HL-60 (cell line): Measurements from ENCODE around the gene TMPRSS9.
"Not testable (repeated sequence)": the region's sequence is repeated elsewhere in the genome, so short reads cannot be mapped to it uniquely, and the experiment has no call there.

Experiments used
- DNase-seq, 2 experiments: peaks; one replicate each; pipeline ENCODE4 v3.0.0-alpha.2; 2010 to 2020; ENCODE audit warnings: low read depth in 1 of 2, low spot score in 1 of 2
- H3K27ac ChIP-seq: fragments of 250-450 bp; sonication (Bioruptor Pico); replicated peaks from 2 replicates; pipeline ENCODE4 v1.5.1; 2020; ENCODE audit warnings: mild to moderate bottlenecking, moderate library complexity
- H3K27me3 ChIP-seq: fragments of 250-450 bp; sonication (Bioruptor Pico); 2 replicates; pipeline ENCODE4 v1.5.1; 2021; ENCODE audit warnings: mild to moderate bottlenecking, moderate library complexity; ENCODE audit not compliant: insufficient read depth, poor library complexity, severe bottlenecking
- H3K4me3 ChIP-seq: replicated peaks from 2 replicates; pipeline ENCODE4 v1.5.1; 2011; ENCODE audit warnings: mild to moderate bottlenecking, control low read depth, low read length; ENCODE audit not compliant: insufficient read depth
- GABPA ChIP-seq: IDR thresholded peaks from 2 replicates; pipeline ENCODE4 v1.6.1; 2012; ENCODE audit warnings: low read depth
- POLR2AphosphoS5 ChIP-seq: IDR thresholded peaks from 2 replicates; pipeline ENCODE4 v1.6.1; 2012; ENCODE audit warnings: low read depth
- SPI1 ChIP-seq: IDR thresholded peaks from 2 replicates; pipeline ENCODE4 v1.6.1; 2012; ENCODE audit warnings: low read depth, mild to moderate bottlenecking, borderline replicate concordance
- TF ChIP-seq, protein P1 (sequence below): IDR thresholded peaks from 2 replicates; pipeline ENCODE4 v1.6.1; 2012; ENCODE audit warnings: low read depth; ENCODE audit not compliant: insufficient replicate concordance
- TF ChIP-seq, protein P2 (sequence below): IDR thresholded peaks from one replicate; pipeline ENCODE4 v1.5.1; 2011; ENCODE audit warnings: low read length, control low read depth, inconsistent platforms; ENCODE audit not compliant: insufficient read depth

TMPRSS9 gene

GRCh38 chr19:2416321-2417097 lies 56.4 kb downstream of the TMPRSS9 start:
- H3K27me3 ChIP-seq = no peaks in the 10 kb centered on the region
- H3K27ac ChIP-seq = no peak overlapping the region; the same call in 1 of the 2 replicates
- TF ChIP-seq SPI1 = peak; percentile 78
- peak; percentile 64 for TF ChIP-seq POLR2AphosphoS5
- TF ChIP-seq, protein P1, sequence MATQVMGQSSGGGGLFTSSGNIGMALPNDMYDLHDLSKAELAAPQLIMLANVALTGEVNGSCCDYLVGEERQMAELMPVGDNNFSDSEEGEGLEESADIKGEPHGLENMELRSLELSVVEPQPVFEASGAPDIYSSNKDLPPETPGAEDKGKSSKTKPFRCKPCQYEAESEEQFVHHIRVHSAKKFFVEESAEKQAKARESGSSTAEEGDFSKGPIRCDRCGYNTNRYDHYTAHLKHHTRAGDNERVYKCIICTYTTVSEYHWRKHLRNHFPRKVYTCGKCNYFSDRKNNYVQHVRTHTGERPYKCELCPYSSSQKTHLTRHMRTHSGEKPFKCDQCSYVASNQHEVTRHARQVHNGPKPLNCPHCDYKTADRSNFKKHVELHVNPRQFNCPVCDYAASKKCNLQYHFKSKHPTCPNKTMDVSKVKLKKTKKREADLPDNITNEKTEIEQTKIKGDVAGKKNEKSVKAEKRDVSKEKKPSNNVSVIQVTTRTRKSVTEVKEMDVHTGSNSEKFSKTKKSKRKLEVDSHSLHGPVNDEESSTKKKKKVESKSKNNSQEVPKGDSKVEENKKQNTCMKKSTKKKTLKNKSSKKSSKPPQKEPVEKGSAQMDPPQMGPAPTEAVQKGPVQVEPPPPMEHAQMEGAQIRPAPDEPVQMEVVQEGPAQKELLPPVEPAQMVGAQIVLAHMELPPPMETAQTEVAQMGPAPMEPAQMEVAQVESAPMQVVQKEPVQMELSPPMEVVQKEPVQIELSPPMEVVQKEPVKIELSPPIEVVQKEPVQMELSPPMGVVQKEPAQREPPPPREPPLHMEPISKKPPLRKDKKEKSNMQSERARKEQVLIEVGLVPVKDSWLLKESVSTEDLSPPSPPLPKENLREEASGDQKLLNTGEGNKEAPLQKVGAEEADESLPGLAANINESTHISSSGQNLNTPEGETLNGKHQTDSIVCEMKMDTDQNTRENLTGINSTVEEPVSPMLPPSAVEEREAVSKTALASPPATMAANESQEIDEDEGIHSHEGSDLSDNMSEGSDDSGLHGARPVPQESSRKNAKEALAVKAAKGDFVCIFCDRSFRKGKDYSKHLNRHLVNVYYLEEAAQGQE = no peak
- no peak for TF ChIP-seq GABPA
- TF ChIP-seq, protein P2, sequence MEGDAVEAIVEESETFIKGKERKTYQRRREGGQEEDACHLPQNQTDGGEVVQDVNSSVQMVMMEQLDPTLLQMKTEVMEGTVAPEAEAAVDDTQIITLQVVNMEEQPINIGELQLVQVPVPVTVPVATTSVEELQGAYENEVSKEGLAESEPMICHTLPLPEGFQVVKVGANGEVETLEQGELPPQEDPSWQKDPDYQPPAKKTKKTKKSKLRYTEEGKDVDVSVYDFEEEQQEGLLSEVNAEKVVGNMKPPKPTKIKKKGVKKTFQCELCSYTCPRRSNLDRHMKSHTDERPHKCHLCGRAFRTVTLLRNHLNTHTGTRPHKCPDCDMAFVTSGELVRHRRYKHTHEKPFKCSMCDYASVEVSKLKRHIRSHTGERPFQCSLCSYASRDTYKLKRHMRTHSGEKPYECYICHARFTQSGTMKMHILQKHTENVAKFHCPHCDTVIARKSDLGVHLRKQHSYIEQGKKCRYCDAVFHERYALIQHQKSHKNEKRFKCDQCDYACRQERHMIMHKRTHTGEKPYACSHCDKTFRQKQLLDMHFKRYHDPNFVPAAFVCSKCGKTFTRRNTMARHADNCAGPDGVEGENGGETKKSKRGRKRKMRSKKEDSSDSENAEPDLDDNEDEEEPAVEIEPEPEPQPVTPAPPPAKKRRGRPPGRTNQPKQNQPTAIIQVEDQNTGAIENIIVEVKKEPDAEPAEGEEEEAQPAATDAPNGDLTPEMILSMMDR = no peak
- no peak for DNase-seq
- no peak overlapping the region for H3K4me3 ChIP-seq

DNA sequence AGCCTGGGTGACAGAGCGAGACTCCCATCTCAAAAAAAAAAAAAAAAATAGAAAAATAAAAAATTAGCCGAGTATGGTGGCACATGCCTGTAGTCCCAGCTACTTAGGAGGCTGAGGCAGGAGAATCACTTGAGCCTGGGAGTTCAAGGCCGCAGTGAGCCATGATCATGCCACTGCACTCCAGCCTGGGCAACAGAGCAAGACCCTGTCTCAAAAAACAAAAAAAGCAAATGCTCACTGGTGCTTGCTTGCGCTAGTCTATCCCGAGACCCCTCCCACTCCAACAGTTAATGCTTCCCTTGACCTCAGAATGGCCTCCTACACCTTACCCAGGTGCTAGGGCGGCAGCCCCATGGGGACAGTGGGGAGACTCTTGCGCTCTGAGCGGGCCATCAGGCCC lies 57.4 kb downstream of the TMPRSS9 start:
- H3K27me3 ChIP-seq, H3K4me3 ChIP-seq, DNase-seq, H3K27ac ChIP-seq: not testable (repeated sequence)

GRCh38 chr19:2417881-2418406 lies 57.9 kb downstream of the TMPRSS9 start:
- no peak overlapping the region for H3K4me3 ChIP-seq
- TF ChIP-seq, protein P2 = no peak
- TF ChIP-seq GABPA = no peak
- peak; percentile 62 for TF ChIP-seq POLR2AphosphoS5
- no peak for TF ChIP-seq SPI1
- no peaks in the 10 kb centered on the region for H3K27me3 ChIP-seq
- no peak for DNase-seq
- no peak overlapping the region for H3K27ac ChIP-seq

DNA sequence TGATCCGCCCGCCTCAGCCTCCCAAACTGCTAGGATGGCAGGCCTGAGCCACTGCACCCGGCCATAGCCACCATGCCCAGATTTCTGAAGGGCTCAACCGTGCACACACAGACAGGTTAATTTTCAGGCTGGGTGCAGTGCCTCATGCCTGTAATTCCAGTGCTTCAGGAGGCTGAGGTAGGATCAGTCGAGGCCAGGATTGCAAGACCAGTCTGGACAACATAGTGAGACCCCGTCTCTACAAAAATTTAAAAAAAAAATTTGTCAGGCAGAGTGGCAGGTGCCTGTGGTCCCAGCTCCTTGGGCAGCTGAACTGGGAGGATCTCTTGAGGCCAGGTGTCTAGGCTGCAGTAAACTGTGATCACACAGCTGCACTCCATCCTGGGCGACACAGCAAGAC lies 59.7 kb downstream of the TMPRSS9 start:
- no peak for DNase-seq
- H3K27ac ChIP-seq = no peak overlapping the region
- TF ChIP-seq POLR2AphosphoS5 = 0 out of 2 replicates have a peak, but pooled peaks have one; percentile 13
- TF ChIP-seq, protein P1 = no peak

DNA sequence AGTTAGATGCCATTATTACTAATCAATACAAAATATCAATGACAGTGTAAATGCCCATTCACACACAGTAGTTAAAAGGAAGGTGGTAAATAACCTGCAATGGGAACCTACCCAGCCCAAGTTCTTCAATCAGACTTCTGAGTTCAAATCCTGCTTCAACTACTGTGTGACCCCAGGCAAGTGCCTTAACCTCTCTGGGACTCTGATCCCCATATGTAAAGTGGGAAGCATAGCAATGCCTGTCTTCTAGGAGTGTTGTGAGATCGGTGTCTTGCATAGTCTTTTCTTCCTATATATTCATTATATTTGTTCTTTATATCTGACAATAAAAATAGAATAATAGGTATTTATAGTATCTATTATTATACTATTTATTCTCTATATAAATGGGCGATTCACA lies 60.4 kb downstream of the TMPRSS9 start:
- no peak for DNase-seq
- Histone ChIP-seq H3K4me3 (no peak overlapping the region), H3K27me3 (no peaks in the 10 kb centered on the region), H3K27ac (no peak overlapping the region)
- TF ChIP-seq, protein P2 = no peak
- TF ChIP-seq SPI1 (no peak), GABPA (no peak), POLR2AphosphoS5 (no peak)
- TF ChIP-seq, protein P1 = no peak

More for the DNA sequence above, 59.7 kb downstream of the TMPRSS9 start:
- Histone ChIP-seq H3K4me3 (no peak overlapping the region), H3K27me3 (no peaks in the 10 kb centered on the region)
